Kidney epithelial cell (primary cell): Measurements from ENCODE around the gene LHX6. TPM values are rescaled to one million over a fixed set of nuclear protein-coding genes. Genes with fewer than 3 reads are reported as not detected.

Experiments
- DNase-seq: peaks from one replicate; pipeline ENCODE4 v3.0.0-alpha.2; 2010; ENCODE audit warnings: low read depth
- H3K27me3 ChIP-seq: 2 replicates; pipeline ENCODE4 v1.6.0; 2011; ENCODE audit warnings: low read length; ENCODE audit not compliant: control insufficient read depth, insufficient read depth
- H3K36me3 ChIP-seq: 2 replicates; pipeline ENCODE4 v1.5.1; 2011; ENCODE audit warnings: low read length; ENCODE audit not compliant: control insufficient read depth, insufficient read depth
- H3K4me3 ChIP-seq: 2 replicates; pipeline ENCODE4 v1.5.1; 2011; ENCODE audit warnings: low read depth, mild to moderate bottlenecking, control low read depth, low read length
- total RNA-seq: library from RNA; depleted of rRNA; stranded (reverse); fragments of >200 nt; gene quantifications from 2 replicates; pipeline ENCODE4 v1.2.3, GENCODE V29; 2015
- TF ChIP-seq, protein P1 (sequence below): IDR thresholded peaks from 2 replicates; pipeline ENCODE4 v1.5.1; 2011; ENCODE audit warnings: mild to moderate bottlenecking, moderate library complexity, low read length, control low read depth, inconsistent platforms; ENCODE audit not compliant: insufficient read depth, poor library complexity, severe bottlenecking

LHX6 gene
- total RNA-seq, 1 donor from 2014 or later = 0.84 TPM

DNA sequence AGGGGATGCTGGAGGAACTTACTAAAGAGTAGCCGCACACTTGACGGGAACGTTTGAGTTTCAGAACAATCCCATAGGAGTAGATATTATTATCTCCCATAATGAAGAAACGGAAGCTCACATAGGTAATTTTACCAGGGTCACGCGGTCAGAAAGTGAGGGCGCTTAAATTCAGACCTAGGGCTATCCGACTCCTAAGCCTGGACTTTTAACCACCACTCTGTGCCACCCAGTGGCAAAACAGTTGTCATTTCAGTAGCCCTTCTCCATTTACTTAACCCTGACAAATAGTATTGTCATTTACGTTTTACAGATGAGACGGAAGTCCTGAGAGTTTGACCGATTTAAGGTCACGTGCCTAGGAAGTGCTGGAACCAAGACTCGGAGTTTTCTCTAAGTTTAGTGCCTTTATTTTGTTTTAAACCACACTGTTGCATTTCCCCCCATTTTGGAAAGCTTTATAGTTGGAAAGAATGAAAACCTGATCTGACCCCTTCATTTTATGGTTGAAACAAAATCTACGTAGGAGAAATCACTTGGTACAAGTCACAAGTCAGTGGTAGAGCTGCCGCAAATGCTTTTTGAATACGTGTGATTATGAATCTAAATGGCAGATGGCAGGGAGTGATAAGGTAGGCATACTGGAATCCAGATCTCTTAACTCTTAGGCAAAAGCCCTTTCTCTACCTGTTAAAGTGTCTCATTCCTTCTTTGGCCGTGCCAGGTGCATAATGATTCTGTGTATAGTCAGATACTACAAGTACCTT lies 36.6 kb upstream of the LHX6 start:
- Histone ChIP-seq H3K4me3 (peak overlapping the region; percentile 85), H3K36me3 (no peaks in the 10 kb centered on the region), H3K27me3 (no peaks in the 10 kb centered on the region)
- TF ChIP-seq, protein P1, sequence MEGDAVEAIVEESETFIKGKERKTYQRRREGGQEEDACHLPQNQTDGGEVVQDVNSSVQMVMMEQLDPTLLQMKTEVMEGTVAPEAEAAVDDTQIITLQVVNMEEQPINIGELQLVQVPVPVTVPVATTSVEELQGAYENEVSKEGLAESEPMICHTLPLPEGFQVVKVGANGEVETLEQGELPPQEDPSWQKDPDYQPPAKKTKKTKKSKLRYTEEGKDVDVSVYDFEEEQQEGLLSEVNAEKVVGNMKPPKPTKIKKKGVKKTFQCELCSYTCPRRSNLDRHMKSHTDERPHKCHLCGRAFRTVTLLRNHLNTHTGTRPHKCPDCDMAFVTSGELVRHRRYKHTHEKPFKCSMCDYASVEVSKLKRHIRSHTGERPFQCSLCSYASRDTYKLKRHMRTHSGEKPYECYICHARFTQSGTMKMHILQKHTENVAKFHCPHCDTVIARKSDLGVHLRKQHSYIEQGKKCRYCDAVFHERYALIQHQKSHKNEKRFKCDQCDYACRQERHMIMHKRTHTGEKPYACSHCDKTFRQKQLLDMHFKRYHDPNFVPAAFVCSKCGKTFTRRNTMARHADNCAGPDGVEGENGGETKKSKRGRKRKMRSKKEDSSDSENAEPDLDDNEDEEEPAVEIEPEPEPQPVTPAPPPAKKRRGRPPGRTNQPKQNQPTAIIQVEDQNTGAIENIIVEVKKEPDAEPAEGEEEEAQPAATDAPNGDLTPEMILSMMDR = no peak
- peak; percentile 7 for DNase-seq

DNA sequence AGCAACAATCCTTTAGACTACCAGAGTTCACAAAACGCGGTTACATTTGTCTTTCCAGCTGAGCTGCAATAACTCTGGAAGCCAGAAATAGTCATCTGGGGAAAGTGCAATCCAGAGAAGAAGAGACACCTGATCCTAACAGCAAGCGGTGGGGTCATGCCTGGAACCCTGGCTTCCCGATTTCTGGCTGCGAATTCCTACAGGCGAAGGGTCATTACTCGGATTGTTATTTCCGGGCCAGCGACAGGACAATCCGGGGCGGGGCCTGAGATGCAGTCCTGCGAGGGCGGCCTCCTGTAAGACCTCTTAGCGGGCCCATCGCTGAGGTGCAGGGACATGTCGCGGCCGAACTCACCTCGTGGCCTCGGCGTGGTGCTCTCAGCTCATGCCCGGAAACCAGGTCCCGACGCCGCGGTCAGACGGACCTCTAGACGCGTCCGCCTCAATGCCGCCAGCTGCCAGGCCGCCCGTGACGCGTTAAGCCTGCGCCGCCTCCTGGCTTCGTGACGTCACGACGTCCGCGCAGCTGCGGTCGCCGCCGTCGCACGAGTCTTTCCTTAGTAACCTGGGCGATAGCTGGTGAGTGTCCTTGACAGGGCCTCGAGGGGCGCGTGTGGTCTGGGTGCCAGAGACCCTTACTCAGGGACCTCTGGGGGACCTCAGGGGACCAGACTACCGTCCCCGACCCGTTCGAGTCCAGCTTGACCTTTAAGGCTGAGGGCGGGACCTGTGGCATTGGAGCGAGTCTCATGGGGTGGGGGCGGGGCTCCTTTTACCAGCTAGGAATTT lies 35.8 kb upstream of the LHX6 start, which contains the start of the genes MRRF and RBM18:
MRRF (plus strand) TSS at position 523 of the 789 bp plus-strand sequence. CDS start 6,010 bp downstream, outside the sequence.
RBM18 (minus strand) TSS at position 481 of the 789 bp plus-strand sequence. CDS start 3,348 bp downstream, outside the sequence.
- TF ChIP-seq, protein P1 = no peak
- DNase-seq = peak; percentile 50
- Histone ChIP-seq H3K4me3 (peak within 1 kb of the TSS; percentile 85), H3K36me3 (no peaks in the 10 kb centered on the region), H3K27me3 (no peaks in the 10 kb centered on the region)

DNA sequence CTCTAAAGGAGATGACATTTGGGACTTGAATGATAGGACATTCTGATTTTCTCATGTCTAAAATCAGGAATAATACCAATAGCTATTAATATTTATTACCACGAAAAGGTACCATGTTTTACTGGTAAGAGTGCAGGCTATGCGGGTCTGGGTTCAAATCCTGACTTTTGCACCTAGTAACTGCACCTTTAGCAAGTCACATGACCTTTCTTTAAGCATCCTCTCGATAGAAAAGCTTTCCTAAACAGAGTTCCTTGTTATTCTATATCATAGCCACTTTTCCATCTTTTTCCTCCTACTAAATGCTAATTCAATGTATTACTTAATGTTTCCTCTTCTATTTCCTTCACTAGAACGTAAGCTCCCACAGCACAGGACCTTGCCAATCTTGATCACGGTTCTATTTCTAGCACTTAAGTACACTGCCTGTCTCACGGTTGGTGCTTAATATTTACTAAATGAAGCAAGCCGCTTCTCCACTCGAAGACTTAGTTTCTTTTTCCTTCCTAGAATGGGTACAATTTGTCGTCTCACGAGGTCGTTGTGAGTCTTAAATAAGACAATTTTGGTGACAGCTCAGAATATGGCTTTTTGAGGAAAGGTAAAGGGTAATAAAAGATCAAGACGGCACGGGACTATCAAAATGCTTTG lies 35.1 kb upstream of the LHX6 start:
- DNase-seq = no peak
- peak overlapping the region; percentile 85 for H3K4me3 ChIP-seq
- H3K27me3 ChIP-seq = no peaks in the 10 kb centered on the region
- H3K36me3 ChIP-seq = no peaks in the 10 kb centered on the region
- TF ChIP-seq, protein P1 = no peak

DNA sequence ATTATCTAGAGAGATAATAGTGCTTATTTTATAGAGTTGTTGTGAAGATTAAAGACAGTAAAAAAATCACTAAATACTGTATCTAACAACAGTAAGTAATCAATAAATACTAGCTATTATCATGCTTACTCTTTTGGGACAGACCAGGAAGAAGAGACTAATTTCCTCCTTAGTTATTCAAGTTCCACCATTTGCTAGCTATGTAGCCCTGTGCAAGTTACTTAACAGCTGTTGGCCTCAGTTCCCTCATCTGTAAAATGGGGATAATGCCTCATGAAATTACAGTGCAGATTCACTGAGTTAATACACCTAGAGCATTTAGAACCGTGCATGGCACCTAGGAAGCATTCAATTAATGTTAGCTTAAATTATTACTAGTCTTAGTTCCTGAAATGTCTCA lies 33.3 kb upstream of the LHX6 start:
- Histone ChIP-seq H3K4me3 (no peak overlapping the region), H3K27me3 (no peaks in the 10 kb centered on the region), H3K36me3 (no peaks in the 10 kb centered on the region)
- TF ChIP-seq, protein P1 = no peak
- DNase-seq = no peak

DNA sequence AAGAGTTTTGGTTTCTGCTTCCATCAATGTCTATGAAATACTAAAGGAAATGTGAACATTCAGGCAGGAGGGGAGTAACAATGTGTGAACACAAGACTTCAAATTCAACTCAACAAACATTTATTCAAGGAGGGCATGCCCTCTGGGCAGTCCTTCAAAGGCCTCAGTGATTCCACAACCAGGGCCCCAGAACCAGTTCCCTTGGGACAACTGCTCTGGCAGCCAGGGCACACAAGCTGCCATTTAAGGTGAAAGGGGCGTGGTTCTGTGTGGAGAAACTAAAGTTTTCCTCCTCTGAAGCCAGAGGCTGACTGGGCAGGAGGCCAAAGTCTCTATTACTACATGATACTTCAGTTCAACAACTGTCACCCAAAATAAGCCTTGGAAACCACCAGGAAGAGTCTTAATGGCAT lies 32.7 kb upstream of the LHX6 start:
- DNase-seq = no peak
- Histone ChIP-seq H3K4me3 (no peak overlapping the region), H3K36me3 (no peaks in the 10 kb centered on the region), H3K27me3 (no peaks in the 10 kb centered on the region)
- TF ChIP-seq, protein P1 = no peak
